WTC11 (cell line): ENCODE results near the gene PSORS1C1. TPM values are rescaled to one million over a fixed set of nuclear protein-coding genes. Genes with fewer than 3 reads are reported as not detected.

Source experiments
- ATAC-seq: fragments of 200-7000 bp; cut with Tn5 transposase; 2 replicates; pipeline ENCODE4 v1.10.0; 2021; ENCODE audit warnings: mild to moderate bottlenecking, moderate library complexity
- CTCF ChIA-PET: fragments of 300-600 bp; sonication (Branson Sonifier 250); formaldehyde crosslinking; loops from one replicate; lab custom pipeline; 2021; ENCODE audit warnings: antibody characterized with exemption; lab: Charles Lee
- POLR2A ChIA-PET: fragments of 350-600 bp; sonication (Branson Sonifier 250); formaldehyde crosslinking; loops from one replicate; lab custom pipeline; 2021; ENCODE audit warnings: antibody characterized with exemption; lab: Charles Lee
- DNase-seq: peaks from one replicate; pipeline ENCODE4 v3.0.0; 2021; ENCODE audit warnings: low spot score
- H3K27ac Mint-ChIP-seq: 2 replicates; pipeline ENCODE4 v1.8.0; 2021; ENCODE audit warnings: mixed read lengths
- H3K27me3 Mint-ChIP-seq: 2 replicates; pipeline ENCODE4 v1.8.0; 2021; ENCODE audit warnings: low read depth, mild to moderate bottlenecking, moderate library complexity, mixed read lengths
- H3K36me3 Mint-ChIP-seq: 2 replicates; pipeline ENCODE4 v1.8.0; 2021; ENCODE audit warnings: mixed read lengths
- H3K4me1 Mint-ChIP-seq: 2 replicates; pipeline ENCODE4 v1.8.0; 2022; ENCODE audit warnings: mixed read lengths
- H3K4me3 Mint-ChIP-seq: 2 replicates; pipeline ENCODE4 v1.8.0; 2021; ENCODE audit warnings: mild to moderate bottlenecking, moderate library complexity, mixed read lengths
- H3K9me3 Mint-ChIP-seq: 2 replicates; pipeline ENCODE4 v1.8.0; 2021; ENCODE audit warnings: mixed read lengths
- FOXJ3 ChIP-seq: sonication (generic); formaldehyde crosslinking; IDR thresholded peaks from 2 replicates; pipeline ENCODE4 v1.9.0; 2021; ENCODE audit warnings: missing genetic modification reagents, mild to moderate bottlenecking, borderline replicate concordance
- FOXK1 ChIP-seq: sonication (generic); formaldehyde crosslinking; IDR thresholded peaks from 2 replicates; pipeline ENCODE4 v1.8.0; 2022; ENCODE audit warnings: mild to moderate bottlenecking, moderate library complexity, missing genetic modification reagents
- NR2C2 ChIP-seq: sonication (generic); formaldehyde crosslinking; IDR thresholded peaks from 2 replicates; pipeline ENCODE4 v1.8.0; 2022; ENCODE audit warnings: mild to moderate bottlenecking, missing genetic modification reagents
- NR3C1 ChIP-seq: sonication (generic); formaldehyde crosslinking; conservative IDR thresholded peaks from 2 replicates; pipeline ENCODE4 v1.8.1; 2023; ENCODE audit warnings: low read depth, mild to moderate bottlenecking, missing genetic modification reagents
- OVOL2 ChIP-seq: fragments of 250-450 bp; sonication (Bioruptor Pico); IDR thresholded peaks from 2 replicates; pipeline ENCODE4 v1.9.0; 2021; ENCODE audit warnings: mild to moderate bottlenecking, borderline replicate concordance
- RORB ChIP-seq: fragments of 250-450 bp; sonication (Bioruptor Pico); IDR thresholded peaks from 2 replicates; pipeline ENCODE4 v1.9.0; 2021; ENCODE audit warnings: mild to moderate bottlenecking
- TEAD1 ChIP-seq: sonication (generic); formaldehyde crosslinking; IDR thresholded peaks from 2 replicates; pipeline ENCODE4 v1.8.0; 2022; ENCODE audit warnings: mild to moderate bottlenecking, missing genetic modification reagents
- ZBTB21 ChIP-seq: sonication (generic); formaldehyde crosslinking; IDR thresholded peaks from 2 replicates; pipeline ENCODE4 v1.8.1; 2023; ENCODE audit warnings: mild to moderate bottlenecking, missing genetic modification reagents, borderline replicate concordance
- ZNF219 ChIP-seq: sonication (generic); formaldehyde crosslinking; IDR thresholded peaks from 2 replicates; pipeline ENCODE4 v1.8.0; 2023; ENCODE audit warnings: missing genetic modification reagents, mild to moderate bottlenecking, borderline replicate concordance
- total RNA-seq: library from RNA; stranded (reverse); gene quantifications from 3 replicates; pipeline ENCODE4 v1.2.3, GENCODE V29; 2021
- TF ChIP-seq, protein P1 (sequence below): sonication (generic); formaldehyde crosslinking; IDR thresholded peaks from 2 replicates; pipeline ENCODE4 v1.8.0; 2023; ENCODE audit warnings: missing genetic modification reagents, mild to moderate bottlenecking, borderline replicate concordance
- TF ChIP-seq, protein P2 (sequence below): sonication (generic); formaldehyde crosslinking; IDR thresholded peaks from 2 replicates; pipeline ENCODE4 v1.8.0; 2022; ENCODE audit warnings: missing genetic modification reagents
- TF ChIP-seq, protein P3 (sequence below): sonication (generic); formaldehyde crosslinking; IDR thresholded peaks from 2 replicates; pipeline ENCODE4 v1.8.1; 2023; ENCODE audit warnings: mild to moderate bottlenecking, missing genetic modification reagents
- TF ChIP-seq, protein P4 (sequence below): fragments of 250-450 bp; sonication (Bioruptor Pico); conservative IDR thresholded peaks from 2 replicates; pipeline ENCODE4 v1.9.0; 2021; ENCODE audit warnings: mild to moderate bottlenecking
- TF ChIP-seq, protein P5 (sequence below): sonication (generic); formaldehyde crosslinking; IDR thresholded peaks from 2 replicates; pipeline ENCODE4 v1.8.1; 2022; ENCODE audit warnings: mild to moderate bottlenecking, missing genetic modification reagents, moderate library complexity, borderline replicate concordance
- TF ChIP-seq, protein P6 (sequence below): sonication (generic); formaldehyde crosslinking; IDR thresholded peaks from 2 replicates; pipeline ENCODE4 v1.8.0; 2022; ENCODE audit warnings: mild to moderate bottlenecking, missing genetic modification reagents
- TF ChIP-seq, protein P7 (sequence below): sonication (generic); formaldehyde crosslinking; IDR thresholded peaks from 2 replicates; pipeline ENCODE4 v1.8.1; 2023; ENCODE audit warnings: mild to moderate bottlenecking, moderate library complexity, missing genetic modification reagents

Gene PSORS1C1
- total RNA-seq, 1 experiment from 2014 or later, result 0.66 TPM

DNA sequence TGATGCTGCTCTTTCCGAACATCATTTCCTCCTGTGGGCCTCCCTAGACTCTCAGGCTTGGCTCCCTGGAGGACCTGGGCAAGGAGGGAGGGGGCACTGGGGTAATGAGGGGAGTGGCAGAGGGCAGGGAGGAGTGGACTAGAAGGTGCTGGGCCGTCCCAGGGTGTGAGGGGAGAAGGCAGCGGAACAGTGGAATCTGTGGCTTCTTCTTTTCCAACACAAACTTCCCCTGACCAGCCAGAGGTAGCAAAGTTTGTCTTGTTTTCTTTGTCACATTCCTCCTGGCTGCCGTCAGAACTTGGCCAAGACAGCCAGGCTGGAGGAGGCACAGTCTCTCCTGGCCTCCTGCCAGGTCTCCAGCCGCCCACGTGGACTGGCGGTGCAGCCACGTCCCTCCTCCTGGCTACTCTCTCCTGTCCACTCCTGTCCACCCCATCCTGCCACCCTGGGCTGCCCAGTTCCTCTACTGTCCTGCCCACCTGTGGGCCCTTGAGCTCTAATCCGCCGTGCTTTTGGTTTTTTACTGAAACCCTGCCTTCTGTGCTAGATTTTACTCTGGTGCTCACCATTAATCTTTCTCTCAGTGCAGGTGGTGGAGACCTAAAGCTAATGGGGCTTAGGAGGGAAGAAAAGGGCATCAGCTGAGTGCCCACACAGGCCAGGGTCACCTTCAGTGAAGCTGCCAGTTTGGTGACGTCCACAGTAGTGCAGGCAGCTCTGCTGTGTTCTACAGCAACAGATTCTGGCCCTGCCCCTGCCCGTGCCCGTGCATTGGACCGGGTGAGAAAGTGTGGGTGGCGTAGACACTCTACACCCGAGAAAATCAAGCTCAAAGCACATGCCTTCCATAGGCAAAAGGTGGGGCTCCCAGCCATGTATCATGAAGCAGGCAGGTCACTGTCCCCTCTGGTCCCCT, 8.4 kb downstream of the PSORS1C1 start (continued):
- TF ChIP-seq, protein P1, sequence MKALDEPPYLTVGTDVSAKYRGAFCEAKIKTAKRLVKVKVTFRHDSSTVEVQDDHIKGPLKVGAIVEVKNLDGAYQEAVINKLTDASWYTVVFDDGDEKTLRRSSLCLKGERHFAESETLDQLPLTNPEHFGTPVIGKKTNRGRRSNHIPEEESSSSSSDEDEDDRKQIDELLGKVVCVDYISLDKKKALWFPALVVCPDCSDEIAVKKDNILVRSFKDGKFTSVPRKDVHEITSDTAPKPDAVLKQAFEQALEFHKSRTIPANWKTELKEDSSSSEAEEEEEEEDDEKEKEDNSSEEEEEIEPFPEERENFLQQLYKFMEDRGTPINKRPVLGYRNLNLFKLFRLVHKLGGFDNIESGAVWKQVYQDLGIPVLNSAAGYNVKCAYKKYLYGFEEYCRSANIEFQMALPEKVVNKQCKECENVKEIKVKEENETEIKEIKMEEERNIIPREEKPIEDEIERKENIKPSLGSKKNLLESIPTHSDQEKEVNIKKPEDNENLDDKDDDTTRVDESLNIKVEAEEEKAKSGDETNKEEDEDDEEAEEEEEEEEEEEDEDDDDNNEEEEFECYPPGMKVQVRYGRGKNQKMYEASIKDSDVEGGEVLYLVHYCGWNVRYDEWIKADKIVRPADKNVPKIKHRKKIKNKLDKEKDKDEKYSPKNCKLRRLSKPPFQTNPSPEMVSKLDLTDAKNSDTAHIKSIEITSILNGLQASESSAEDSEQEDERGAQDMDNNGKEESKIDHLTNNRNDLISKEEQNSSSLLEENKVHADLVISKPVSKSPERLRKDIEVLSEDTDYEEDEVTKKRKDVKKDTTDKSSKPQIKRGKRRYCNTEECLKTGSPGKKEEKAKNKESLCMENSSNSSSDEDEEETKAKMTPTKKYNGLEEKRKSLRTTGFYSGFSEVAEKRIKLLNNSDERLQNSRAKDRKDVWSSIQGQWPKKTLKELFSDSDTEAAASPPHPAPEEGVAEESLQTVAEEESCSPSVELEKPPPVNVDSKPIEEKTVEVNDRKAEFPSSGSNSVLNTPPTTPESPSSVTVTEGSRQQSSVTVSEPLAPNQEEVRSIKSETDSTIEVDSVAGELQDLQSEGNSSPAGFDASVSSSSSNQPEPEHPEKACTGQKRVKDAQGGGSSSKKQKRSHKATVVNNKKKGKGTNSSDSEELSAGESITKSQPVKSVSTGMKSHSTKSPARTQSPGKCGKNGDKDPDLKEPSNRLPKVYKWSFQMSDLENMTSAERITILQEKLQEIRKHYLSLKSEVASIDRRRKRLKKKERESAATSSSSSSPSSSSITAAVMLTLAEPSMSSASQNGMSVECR (CRISPR knock-in tag), result no peak
- no peak for TF ChIP-seq FOXJ3 (CRISPR knock-in tag)

DNA sequence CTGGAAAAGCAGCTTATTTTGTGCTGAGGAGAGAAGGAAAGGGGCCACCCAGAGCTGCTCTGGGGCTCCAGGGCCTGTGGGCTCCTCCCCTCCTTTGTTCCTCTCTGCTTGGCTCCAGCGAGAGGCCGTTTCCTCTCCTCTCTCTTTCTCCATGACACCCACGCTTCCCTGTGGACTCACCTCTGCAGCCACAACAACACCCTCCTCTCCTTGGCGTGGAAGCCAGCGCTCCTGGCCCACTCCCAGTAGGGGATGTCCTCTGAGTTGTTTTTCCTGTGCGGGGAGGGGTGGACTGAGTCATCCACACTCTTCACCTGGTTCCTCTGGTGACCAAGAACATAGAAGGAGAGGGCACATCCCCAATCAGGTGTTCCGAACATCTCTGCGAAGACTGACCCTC, 10.6 kb downstream of the PSORS1C1 start:
- ATAC-seq (peak; percentile 19; the same call in 1 of the 2 replicates), DNase-seq (no peak)
- POLR2A ChIA-PET, result no interaction called here
- H3K27ac Mint-ChIP-seq, result no peak overlapping the region
- CTCF ChIA-PET, result interaction anchor here (1.1 to 5.6 kb wide), 6 partner anchors 10 to 38 kb away, joined by 4 to 24 read pairs (median 7); partner anchors contain the start of genes PSORS1C1 and PSORS1C2
- H3K9me3 Mint-ChIP-seq, result peaks cover 4% of the 10 kb centered on the region; the same call in 1 of the 2 replicates
- H3K36me3 Mint-ChIP-seq, result no peaks in the 10 kb centered on the region
- H3K4me3 Mint-ChIP-seq, result no peak overlapping the region
- peaks cover 37% of the 10 kb centered on the region for H3K4me1 Mint-ChIP-seq
- peaks cover 10% of the 10 kb centered on the region for H3K27me3 Mint-ChIP-seq
- TF ChIP-seq, protein P2, sequence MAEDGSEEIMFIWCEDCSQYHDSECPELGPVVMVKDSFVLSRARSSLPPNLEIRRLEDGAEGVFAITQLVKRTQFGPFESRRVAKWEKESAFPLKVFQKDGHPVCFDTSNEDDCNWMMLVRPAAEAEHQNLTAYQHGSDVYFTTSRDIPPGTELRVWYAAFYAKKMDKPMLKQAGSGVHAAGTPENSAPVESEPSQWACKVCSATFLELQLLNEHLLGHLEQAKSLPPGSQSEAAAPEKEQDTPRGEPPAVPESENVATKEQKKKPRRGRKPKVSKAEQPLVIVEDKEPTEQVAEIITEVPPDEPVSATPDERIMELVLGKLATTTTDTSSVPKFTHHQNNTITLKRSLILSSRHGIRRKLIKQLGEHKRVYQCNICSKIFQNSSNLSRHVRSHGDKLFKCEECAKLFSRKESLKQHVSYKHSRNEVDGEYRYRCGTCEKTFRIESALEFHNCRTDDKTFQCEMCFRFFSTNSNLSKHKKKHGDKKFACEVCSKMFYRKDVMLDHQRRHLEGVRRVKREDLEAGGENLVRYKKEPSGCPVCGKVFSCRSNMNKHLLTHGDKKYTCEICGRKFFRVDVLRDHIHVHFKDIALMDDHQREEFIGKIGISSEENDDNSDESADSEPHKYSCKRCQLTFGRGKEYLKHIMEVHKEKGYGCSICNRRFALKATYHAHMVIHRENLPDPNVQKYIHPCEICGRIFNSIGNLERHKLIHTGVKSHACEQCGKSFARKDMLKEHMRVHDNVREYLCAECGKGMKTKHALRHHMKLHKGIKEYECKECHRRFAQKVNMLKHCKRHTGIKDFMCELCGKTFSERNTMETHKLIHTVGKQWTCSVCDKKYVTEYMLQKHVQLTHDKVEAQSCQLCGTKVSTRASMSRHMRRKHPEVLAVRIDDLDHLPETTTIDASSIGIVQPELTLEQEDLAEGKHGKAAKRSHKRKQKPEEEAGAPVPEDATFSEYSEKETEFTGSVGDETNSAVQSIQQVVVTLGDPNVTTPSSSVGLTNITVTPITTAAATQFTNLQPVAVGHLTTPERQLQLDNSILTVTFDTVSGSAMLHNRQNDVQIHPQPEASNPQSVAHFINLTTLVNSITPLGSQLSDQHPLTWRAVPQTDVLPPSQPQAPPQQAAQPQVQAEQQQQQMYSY (CRISPR knock-in tag), result no peak
- TF ChIP-seq ZNF219 (CRISPR knock-in tag) (no peak), NR2C2 (no peak), OVOL2 (CRISPR knock-in tag) (no peak), NR3C1 (CRISPR knock-in tag) (no peak), ZBTB21 (CRISPR knock-in tag) (no peak), TEAD1 (no peak), FOXK1 (CRISPR knock-in tag) (no peak), RORB (CRISPR knock-in tag) (no peak)
- TF ChIP-seq, protein P3, sequence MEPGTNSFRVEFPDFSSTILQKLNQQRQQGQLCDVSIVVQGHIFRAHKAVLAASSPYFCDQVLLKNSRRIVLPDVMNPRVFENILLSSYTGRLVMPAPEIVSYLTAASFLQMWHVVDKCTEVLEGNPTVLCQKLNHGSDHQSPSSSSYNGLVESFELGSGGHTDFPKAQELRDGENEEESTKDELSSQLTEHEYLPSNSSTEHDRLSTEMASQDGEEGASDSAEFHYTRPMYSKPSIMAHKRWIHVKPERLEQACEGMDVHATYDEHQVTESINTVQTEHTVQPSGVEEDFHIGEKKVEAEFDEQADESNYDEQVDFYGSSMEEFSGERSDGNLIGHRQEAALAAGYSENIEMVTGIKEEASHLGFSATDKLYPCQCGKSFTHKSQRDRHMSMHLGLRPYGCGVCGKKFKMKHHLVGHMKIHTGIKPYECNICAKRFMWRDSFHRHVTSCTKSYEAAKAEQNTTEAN (CRISPR knock-in tag), result no peak
- TF ChIP-seq, protein P4, sequence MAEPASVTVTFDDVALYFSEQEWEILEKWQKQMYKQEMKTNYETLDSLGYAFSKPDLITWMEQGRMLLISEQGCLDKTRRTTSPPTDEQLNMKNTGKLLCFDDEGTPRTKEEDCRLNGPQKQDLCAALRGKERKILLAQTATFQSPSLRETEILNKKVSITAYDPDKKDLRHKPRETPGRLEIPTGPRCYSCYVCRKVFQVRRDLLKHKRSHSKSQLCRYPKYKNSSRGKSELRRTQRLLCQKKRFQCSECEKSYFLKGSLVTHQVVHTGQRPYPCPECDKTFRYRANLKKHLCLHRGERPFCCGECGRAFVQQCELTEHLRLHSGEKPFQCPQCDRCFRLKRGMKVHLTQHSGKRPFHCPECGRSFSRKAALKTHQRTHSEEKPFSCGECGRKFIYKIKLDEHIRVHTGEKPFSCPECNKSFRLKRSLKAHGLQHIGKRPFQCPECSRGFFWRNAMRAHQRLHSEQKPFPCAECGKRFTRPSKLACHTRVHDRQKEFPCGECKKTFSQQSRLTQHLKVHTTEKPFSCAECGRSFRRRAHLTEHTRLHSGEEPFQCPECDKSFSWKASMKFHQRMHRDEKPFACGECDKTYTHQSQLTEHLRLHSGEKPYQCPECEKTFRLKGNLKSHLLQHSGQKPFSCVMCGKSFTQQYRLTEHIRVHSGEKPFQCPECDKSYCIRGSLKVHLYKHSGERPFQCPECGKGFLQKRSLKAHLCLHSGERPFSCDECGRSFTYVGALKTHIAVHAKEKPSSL (CRISPR knock-in tag), result no peak
- TF ChIP-seq, protein P5, sequence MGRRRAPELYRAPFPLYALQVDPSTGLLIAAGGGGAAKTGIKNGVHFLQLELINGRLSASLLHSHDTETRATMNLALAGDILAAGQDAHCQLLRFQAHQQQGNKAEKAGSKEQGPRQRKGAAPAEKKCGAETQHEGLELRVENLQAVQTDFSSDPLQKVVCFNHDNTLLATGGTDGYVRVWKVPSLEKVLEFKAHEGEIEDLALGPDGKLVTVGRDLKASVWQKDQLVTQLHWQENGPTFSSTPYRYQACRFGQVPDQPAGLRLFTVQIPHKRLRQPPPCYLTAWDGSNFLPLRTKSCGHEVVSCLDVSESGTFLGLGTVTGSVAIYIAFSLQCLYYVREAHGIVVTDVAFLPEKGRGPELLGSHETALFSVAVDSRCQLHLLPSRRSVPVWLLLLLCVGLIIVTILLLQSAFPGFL (CRISPR knock-in tag), result no peak
- TF ChIP-seq, protein P6, sequence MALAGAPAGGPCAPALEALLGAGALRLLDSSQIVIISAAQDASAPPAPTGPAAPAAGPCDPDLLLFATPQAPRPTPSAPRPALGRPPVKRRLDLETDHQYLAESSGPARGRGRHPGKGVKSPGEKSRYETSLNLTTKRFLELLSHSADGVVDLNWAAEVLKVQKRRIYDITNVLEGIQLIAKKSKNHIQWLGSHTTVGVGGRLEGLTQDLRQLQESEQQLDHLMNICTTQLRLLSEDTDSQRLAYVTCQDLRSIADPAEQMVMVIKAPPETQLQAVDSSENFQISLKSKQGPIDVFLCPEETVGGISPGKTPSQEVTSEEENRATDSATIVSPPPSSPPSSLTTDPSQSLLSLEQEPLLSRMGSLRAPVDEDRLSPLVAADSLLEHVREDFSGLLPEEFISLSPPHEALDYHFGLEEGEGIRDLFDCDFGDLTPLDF (CRISPR knock-in tag), result no peak
- TF ChIP-seq, protein P7, sequence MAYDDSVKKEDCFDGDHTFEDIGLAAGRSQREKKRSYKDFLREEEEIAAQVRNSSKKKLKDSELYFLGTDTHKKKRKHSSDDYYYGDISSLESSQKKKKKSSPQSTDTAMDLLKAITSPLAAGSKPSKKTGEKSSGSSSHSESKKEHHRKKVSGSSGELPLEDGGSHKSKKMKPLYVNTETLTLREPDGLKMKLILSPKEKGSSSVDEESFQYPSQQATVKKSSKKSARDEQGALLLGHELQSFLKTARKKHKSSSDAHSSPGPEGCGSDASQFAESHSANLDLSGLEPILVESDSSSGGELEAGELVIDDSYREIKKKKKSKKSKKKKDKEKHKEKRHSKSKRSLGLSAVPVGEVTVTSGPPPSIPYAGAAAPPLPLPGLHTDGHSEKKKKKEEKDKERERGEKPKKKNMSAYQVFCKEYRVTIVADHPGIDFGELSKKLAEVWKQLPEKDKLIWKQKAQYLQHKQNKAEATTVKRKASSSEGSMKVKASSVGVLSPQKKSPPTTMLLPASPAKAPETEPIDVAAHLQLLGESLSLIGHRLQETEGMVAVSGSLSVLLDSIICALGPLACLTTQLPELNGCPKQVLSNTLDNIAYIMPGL (CRISPR knock-in tag), result no peak
